ENCODE data around the gene PNPLA6.
"Not testable (repeated sequence)": the region's sequence is repeated elsewhere in the genome, so short reads cannot be mapped to it uniquely, and the experiment has no call there.

The PNPLA6 gene

DNA sequence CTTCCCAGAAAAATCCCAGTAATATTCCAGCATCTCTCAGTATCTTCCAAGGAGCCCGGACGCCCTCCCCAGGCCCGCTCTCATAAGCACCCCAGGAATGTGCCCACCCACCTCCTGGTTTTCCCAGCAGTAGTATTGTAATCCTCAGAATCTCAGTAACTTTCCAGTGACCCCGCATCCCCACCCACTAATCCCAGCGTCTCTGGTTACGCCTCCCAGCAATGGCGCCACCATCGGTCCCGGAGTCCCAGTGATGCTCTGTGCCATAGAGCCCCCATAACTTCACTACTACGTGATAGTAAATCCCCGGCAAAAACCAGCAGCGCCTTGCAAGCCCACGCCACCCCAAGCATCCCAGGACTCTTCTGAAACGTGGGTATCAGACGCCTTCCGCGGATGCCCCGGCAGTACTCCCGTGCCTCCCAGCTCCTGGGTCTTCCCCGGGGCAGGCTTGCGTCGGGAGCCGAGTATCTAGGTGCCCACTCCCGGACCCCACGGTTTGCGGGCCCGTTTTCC, 928 bp upstream of the PNPLA6 start:
- Histone ChIP-seq H3K14ac (ENCODE audit: low read length) (peak overlapping the region; percentile 21), H3K4me1 (ENCODE audit: control insufficient read depth in 2 of 2, insufficient read depth in 1 of 2, low read depth in 1 of 2, low read length in 2 of 2) (peaks cover 3 to 8% of the 10 kb centered on the region in 2 donors), H2BK12ac (ENCODE audit: low read length) (peak overlapping the region; percentile 73), H3K36me3 (replicated peaks in 1 of 2; ENCODE audit: control insufficient read depth in 2 of 2, insufficient read depth in 2 of 2, low read length in 2 of 2) (peaks cover 11 to 15% of the 10 kb centered on the region in 2 donors), H2BK120ac (ENCODE audit: low read depth, low read length) (no peak overlapping the region), H3K4ac (ENCODE audit: low read length) (no peak overlapping the region), H3K23ac (ENCODE audit: low read depth, low read length, poor library complexity) (peak overlapping the region; percentile 95), H2AFZ (ENCODE audit: low read length) (peak overlapping the region; percentile 97), H3K27me3 (ENCODE audit: control insufficient read depth in 3 of 3, insufficient read depth in 3 of 3, low read depth in 1 of 3, low read length in 3 of 3) (no peaks in the 10 kb centered on the region), H3K4me3 (ENCODE audit: low read length in 2 of 2) (peak overlapping the region; percentile 89 to 100), H2AK5ac (ENCODE audit: low read depth, low read length) (peak overlapping the region; percentile 90), H3K18ac (ENCODE audit: low read length) (peak overlapping the region; percentile 86), H3K9ac (ENCODE audit: low read depth, low read length, poor library complexity) (peak overlapping the region; percentile 92), H3K9me3 (replicated peaks in 1 of 2; ENCODE audit: control insufficient read depth in 2 of 2, insufficient read depth in 1 of 2, low read depth in 1 of 2, low read length in 2 of 2) (no peaks in the 10 kb centered on the region), H4K8ac (ENCODE audit: low read depth, low read length) (no peak overlapping the region), H3K79me1 (ENCODE audit: low read depth, low read length) (peaks cover 3% of the 10 kb centered on the region), H3K4me2 (ENCODE audit: insufficient read depth, low read length, poor library complexity, severe bottlenecking) (peak overlapping the region; percentile 76), H4K91ac (ENCODE audit: low read depth, low read length, poor library complexity) (no peak overlapping the region), H3K27ac (replicated peaks; ENCODE audit: low read length) (peak overlapping the region; percentile 97), H2BK5ac (ENCODE audit: low read length) (peak overlapping the region; percentile 98), H2BK15ac (ENCODE audit: low read length) (peak overlapping the region; percentile 91)
- WGBS, 2 donors (ENCODE audit: extremely low coverage in 2 of 2, insufficient read length in 2 of 2, insufficient replicate concordance in 1 of 2) = no CpG with 5 or more reads among the region's 27 CpGs
- peak; percentile 83 for DNase-seq (ENCODE audit: low spot score)

DNA sequence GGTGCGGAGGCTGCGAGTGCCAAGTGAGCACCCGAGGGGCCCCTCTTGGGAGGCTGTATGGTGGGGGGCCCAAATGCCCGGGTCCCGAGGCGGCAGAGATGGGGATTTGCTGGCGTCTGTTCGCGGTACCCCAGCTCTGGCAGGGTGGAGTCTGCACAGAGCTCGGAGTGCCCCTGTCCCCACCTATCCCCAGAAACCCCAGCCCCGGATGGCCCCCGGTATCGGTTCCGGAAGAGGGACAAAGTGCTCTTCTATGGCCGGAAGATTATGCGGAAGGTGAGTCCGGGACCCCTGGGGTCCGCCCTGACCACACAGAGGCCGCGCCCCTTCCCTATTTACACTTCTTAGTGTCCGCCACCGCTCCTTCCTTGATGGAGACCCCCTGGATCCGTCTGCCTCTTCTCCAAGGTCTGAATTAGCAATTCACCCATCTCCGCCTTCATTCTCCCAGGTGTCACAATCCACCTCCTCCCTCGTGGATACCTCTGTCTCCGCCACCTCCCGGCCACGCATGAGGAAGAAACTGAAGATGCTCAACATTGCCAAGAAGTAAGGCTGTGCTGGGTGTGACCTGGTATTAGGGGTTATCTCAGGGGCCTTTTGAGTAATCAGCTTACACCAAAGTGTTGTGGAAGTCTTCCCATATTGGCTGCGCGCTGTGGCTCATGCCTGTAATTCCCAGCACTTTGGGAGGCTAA, 630 bp downstream of the PNPLA6 start:
- no peaks in the 10 kb centered on the region for H3K9me3 ChIP-seq (replicated peaks in 1 of 2; ENCODE audit: control insufficient read depth in 2 of 2, insufficient read depth in 1 of 2, low read depth in 1 of 2, low read length in 2 of 2)
- H2BK5ac ChIP-seq (ENCODE audit: low read length) = peak overlapping the region; percentile 98
- peaks cover 4% of the 10 kb centered on the region for H3K79me1 ChIP-seq (ENCODE audit: low read depth, low read length)
- H2AK5ac ChIP-seq (ENCODE audit: low read depth, low read length) = peak overlapping the region; percentile 99
- no CpG with 5 or more reads among the region's 30 CpGs for WGBS, 2 donors (ENCODE audit: extremely low coverage in 2 of 2, insufficient read length in 2 of 2, insufficient replicate concordance in 1 of 2)
- no peak overlapping the region for H2BK15ac ChIP-seq (ENCODE audit: low read length)
- H3K23ac ChIP-seq (ENCODE audit: low read depth, low read length, poor library complexity) = peak overlapping the region; percentile 95
- H3K27ac ChIP-seq (replicated peaks; ENCODE audit: low read length) = no peak overlapping the region
- H3K14ac ChIP-seq (ENCODE audit: low read length) = peak overlapping the region; percentile 39
- no peak for DNase-seq (ENCODE audit: low spot score)
- H3K27me3 ChIP-seq (ENCODE audit: control insufficient read depth in 3 of 3, insufficient read depth in 3 of 3, low read depth in 1 of 3, low read length in 3 of 3) = no peaks in the 10 kb centered on the region
- no peak overlapping the region for H4K91ac ChIP-seq (ENCODE audit: low read depth, low read length, poor library complexity)
- peak overlapping the region; percentile 61 for H2BK120ac ChIP-seq (ENCODE audit: low read depth, low read length)
- no peak overlapping the region for H3K4ac ChIP-seq (ENCODE audit: low read length)
- H3K36me3 ChIP-seq (replicated peaks in 1 of 2; ENCODE audit: control insufficient read depth in 2 of 2, insufficient read depth in 2 of 2, low read length in 2 of 2) = peaks cover 16 to 18% of the 10 kb centered on the region in 2 donors
- no peak overlapping the region for H2BK12ac ChIP-seq (ENCODE audit: low read length)
- H3K9ac ChIP-seq (ENCODE audit: low read depth, low read length, poor library complexity) = peak overlapping the region; percentile 78
- H3K4me2 ChIP-seq (ENCODE audit: insufficient read depth, low read length, poor library complexity, severe bottlenecking) = peak overlapping the region; percentile 76
- H3K4me1 ChIP-seq (ENCODE audit: control insufficient read depth in 2 of 2, insufficient read depth in 1 of 2, low read depth in 1 of 2, low read length in 2 of 2) = peaks cover 3 to 8% of the 10 kb centered on the region in 2 donors
- H4K8ac ChIP-seq (ENCODE audit: low read depth, low read length) = no peak overlapping the region
- H2AFZ ChIP-seq (ENCODE audit: low read length) = peak overlapping the region; percentile 97
- peak overlapping the region; percentile 89 to 100 for H3K4me3 ChIP-seq (ENCODE audit: low read length in 2 of 2)
- peak overlapping the region; percentile 95 for H3K18ac ChIP-seq (ENCODE audit: low read length)

DNA sequence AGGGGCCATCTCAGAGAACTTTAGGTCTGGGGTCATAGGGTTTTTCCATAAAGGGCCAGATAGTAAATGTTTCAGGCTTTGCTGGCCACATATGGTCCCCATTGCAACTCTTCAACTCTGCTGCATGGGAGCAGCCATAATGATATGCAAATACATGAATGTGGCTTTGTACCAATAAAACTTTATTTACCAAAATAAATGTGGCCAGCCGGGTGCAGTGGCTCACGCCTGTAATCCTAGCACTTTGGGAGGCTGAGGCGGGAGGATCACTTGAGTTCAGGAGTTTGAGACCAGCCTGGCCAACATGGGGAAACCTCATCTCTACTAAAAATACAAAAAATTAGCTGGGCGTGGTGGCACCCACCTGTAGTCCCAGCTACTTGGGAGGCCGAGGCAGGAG, 3.5 kb downstream of the PNPLA6 start:
- H3K14ac ChIP-seq (ENCODE audit: low read length); DNase-seq (ENCODE audit: low spot score); H3K4me1 ChIP-seq (ENCODE audit: control insufficient read depth in 2 of 2, insufficient read depth in 1 of 2, low read depth in 1 of 2, low read length in 2 of 2); H2BK5ac ChIP-seq (ENCODE audit: low read length); H3K4ac ChIP-seq (ENCODE audit: low read length); H2BK15ac ChIP-seq (ENCODE audit: low read length); H3K9me3 ChIP-seq (replicated peaks in 1 of 2; ENCODE audit: control insufficient read depth in 2 of 2, insufficient read depth in 1 of 2, low read depth in 1 of 2, low read length in 2 of 2); H2BK12ac ChIP-seq (ENCODE audit: low read length); H2AK5ac ChIP-seq (ENCODE audit: low read depth, low read length); H3K4me2 ChIP-seq (ENCODE audit: insufficient read depth, low read length, poor library complexity, severe bottlenecking); H3K27ac ChIP-seq (replicated peaks; ENCODE audit: low read length); H3K9ac ChIP-seq (ENCODE audit: low read depth, low read length, poor library complexity); H3K4me3 ChIP-seq (ENCODE audit: low read length in 2 of 2); H2AFZ ChIP-seq (ENCODE audit: low read length); H3K23ac ChIP-seq (ENCODE audit: low read depth, low read length, poor library complexity); H4K8ac ChIP-seq (ENCODE audit: low read depth, low read length); H3K79me1 ChIP-seq (ENCODE audit: low read depth, low read length); H3K18ac ChIP-seq (ENCODE audit: low read length); H3K27me3 ChIP-seq (ENCODE audit: control insufficient read depth in 3 of 3, insufficient read depth in 3 of 3, low read depth in 1 of 3, low read length in 3 of 3); H4K91ac ChIP-seq (ENCODE audit: low read depth, low read length, poor library complexity); H2BK120ac ChIP-seq (ENCODE audit: low read depth, low read length): not testable (repeated sequence)
- WGBS, 2 donors (ENCODE audit: extremely low coverage in 2 of 2, insufficient read length in 2 of 2, insufficient replicate concordance in 1 of 2) = no CpG with 5 or more reads among the region's 5 CpGs
- H3K36me3 ChIP-seq (replicated peaks in 1 of 2; ENCODE audit: control insufficient read depth in 2 of 2, insufficient read depth in 2 of 2, low read length in 2 of 2) = peaks cover 29 to 31% of the 10 kb centered on the region in 2 donors

DNA sequence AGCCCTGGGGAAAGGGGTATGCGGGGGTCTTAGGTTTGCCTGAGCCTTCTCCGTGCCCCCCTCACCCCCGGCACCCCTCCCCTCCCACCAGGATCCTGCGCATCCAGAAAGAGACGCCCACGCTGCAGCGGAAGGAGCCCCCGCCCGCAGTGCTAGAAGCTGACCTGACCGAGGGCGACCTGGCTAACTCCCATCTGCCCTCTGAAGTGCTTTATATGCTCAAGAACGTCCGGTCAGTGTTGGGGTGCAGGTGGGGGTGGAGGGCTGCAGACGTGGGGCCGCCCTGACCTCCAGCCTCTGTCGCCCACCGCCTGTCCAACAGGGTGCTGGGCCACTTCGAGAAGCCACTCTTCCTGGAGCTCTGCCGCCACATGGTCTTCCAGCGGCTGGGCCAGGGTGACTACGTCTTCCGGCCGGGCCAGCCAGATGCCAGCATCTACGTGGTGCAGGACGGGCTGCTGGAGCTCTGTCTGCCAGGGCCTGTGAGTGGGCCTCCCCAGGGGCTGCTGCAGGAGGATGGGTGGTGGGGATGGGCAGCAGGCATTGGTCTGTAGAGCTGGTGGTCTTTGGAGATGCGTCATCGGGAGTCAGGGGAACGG, 4.4 kb downstream of the PNPLA6 start:
- no peak overlapping the region for H2BK12ac ChIP-seq (ENCODE audit: low read length)
- no peak overlapping the region for H3K18ac ChIP-seq (ENCODE audit: low read length)
- H3K4me3 ChIP-seq (ENCODE audit: low read length in 2 of 2) = no peak overlapping the region
- no CpG with 5 or more reads among the region's 28 CpGs for WGBS, 2 donors (ENCODE audit: extremely low coverage in 2 of 2, insufficient read length in 2 of 2, insufficient replicate concordance in 1 of 2)
- no peak overlapping the region for H4K91ac ChIP-seq (ENCODE audit: low read depth, low read length, poor library complexity)
- no peak overlapping the region for H2BK120ac ChIP-seq (ENCODE audit: low read depth, low read length)
- peaks cover 0 to 3% of the 10 kb centered on the region in 2 donors for H3K4me1 ChIP-seq (ENCODE audit: control insufficient read depth in 2 of 2, insufficient read depth in 1 of 2, low read depth in 1 of 2, low read length in 2 of 2)
- no peak overlapping the region for H2AK5ac ChIP-seq (ENCODE audit: low read depth, low read length)
- no peak overlapping the region for H2BK5ac ChIP-seq (ENCODE audit: low read length)
- H3K27ac ChIP-seq (replicated peaks; ENCODE audit: low read length) = no peak overlapping the region
- no peak overlapping the region for H4K8ac ChIP-seq (ENCODE audit: low read depth, low read length)
- no peak overlapping the region for H2AFZ ChIP-seq (ENCODE audit: low read length)
- no peak overlapping the region for H3K4me2 ChIP-seq (ENCODE audit: insufficient read depth, low read length, poor library complexity, severe bottlenecking)
- no peak overlapping the region for H3K4ac ChIP-seq (ENCODE audit: low read length)
- H3K23ac ChIP-seq (ENCODE audit: low read depth, low read length, poor library complexity) = no peak overlapping the region
- H3K9me3 ChIP-seq (replicated peaks in 1 of 2; ENCODE audit: control insufficient read depth in 2 of 2, insufficient read depth in 1 of 2, low read depth in 1 of 2, low read length in 2 of 2) = no peaks in the 10 kb centered on the region
- DNase-seq (ENCODE audit: low spot score) = no peak
- no peaks in the 10 kb centered on the region for H3K27me3 ChIP-seq (ENCODE audit: control insufficient read depth in 3 of 3, insufficient read depth in 3 of 3, low read depth in 1 of 3, low read length in 3 of 3)
- H3K36me3 ChIP-seq (replicated peaks in 1 of 2; ENCODE audit: control insufficient read depth in 2 of 2, insufficient read depth in 2 of 2, low read length in 2 of 2) = peaks cover 29 to 31% of the 10 kb centered on the region in 2 donors
- H2BK15ac ChIP-seq (ENCODE audit: low read length) = no peak overlapping the region
- peaks cover 4% of the 10 kb centered on the region for H3K79me1 ChIP-seq (ENCODE audit: low read depth, low read length)
- H3K14ac ChIP-seq (ENCODE audit: low read length) = no peak overlapping the region
- no peak overlapping the region for H3K9ac ChIP-seq (ENCODE audit: low read depth, low read length, poor library complexity)
